Peyer's patch (tissue), 4 donors: ENCODE results near the gene PCDHGC3. TPM values are rescaled to one million over a fixed set of nuclear protein-coding genes. Genes with fewer than 3 reads are reported as not detected.

ENCODE experiments used
- DNase-seq, 3 donors: peaks; one replicate each; pipeline ENCODE4 v3.0.0-alpha.2; 2017 to 2019
- H3K27ac ChIP-seq, 4 donors: fragments of 200-600 bp; sonication (generic); one replicate each; pipeline ENCODE4 v1.5.1; 2016 to 2019
- H3K27me3 ChIP-seq, 2 donors: fragments of 200-600 bp; sonication (generic); one replicate each; pipeline ENCODE4 v1.5.1; 2019
- H3K36me3 ChIP-seq, 3 donors: fragments of 200-600 bp; sonication (generic); one replicate each; pipeline ENCODE4 v1.5.1; 2016 to 2019
- H3K4me1 ChIP-seq, 4 donors: fragments of 200-600 bp; sonication (generic); one replicate each; pipeline ENCODE4 v1.5.1; 2016 to 2019
- H3K4me3 ChIP-seq, 4 donors: fragments of 200-600 bp; sonication (generic); 1 replicate in 3 of 4; 2 replicates in 1 of 4; pipeline ENCODE4 v1.5.1; 2016 to 2019; ENCODE audit warnings: mild to moderate bottlenecking in 1 of 4
- H3K9me3 ChIP-seq, 4 donors: fragments of 200-600 bp; sonication (generic); one replicate each; pipeline ENCODE4 v1.5.1; 2016 to 2019; ENCODE audit warnings: mild to moderate bottlenecking in 1 of 4
- CTCF ChIP-seq, 6 experiments: fragments of 450-650 bp in 4 of 6; fragments of 200-600 bp in 2 of 6; sonication (generic) in 1 of 6; IDR thresholded peaks; one replicate each; pipeline ENCODE4 v1.5.1; 2017 to 2019; ENCODE audit warnings: antibody characterized with exemption in 6 of 6, mild to moderate bottlenecking in 3 of 6, moderate library complexity in 1 of 6
- POLR2A ChIP-seq, 2 donors: fragments of 450-650 bp; IDR thresholded peaks; one replicate each; pipeline ENCODE4 v1.5.1; 2017; ENCODE audit warnings: antibody characterized with exemption in 2 of 2, mild to moderate bottlenecking in 2 of 2, moderate library complexity in 2 of 2
- total RNA-seq, 4 donors: library from RNA; depleted of rRNA; stranded (reverse); fragments of >200 nt; gene quantifications; one replicate each; pipeline ENCODE4 v1.1.0, GENCODE V29; 2016

Gene PCDHGC3
- total RNA-seq, 4 donors from 2014 or later = 10.2 to 29.7 (median 16.7) TPM

DNA sequence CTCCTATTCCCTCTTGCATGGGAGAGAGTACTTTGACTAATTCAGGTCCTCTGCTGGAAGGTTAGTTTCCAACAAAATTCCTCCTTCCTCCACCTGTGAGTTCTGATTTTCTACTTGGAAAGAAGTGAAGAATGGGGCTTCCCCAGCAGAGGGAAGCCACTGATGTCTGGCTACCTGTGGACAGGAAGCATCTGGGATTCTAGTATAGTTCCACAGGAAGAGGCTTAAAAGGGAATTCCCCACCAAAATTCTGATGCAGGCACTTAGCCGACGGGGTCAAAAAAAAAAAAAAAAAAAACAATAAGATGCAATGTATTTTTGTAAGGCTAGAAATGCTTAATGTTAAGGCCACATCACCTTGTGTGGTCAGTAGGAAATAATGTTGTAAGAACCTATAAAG, 46.5 kb downstream of the PCDHGC3 start:
- no peak for DNase-seq
- no peak for TF ChIP-seq POLR2A (IDR thresholded peaks at IDR 0.05)
- no peak for TF ChIP-seq CTCF (IDR thresholded peaks at IDR 0.05)
- Histone ChIP-seq H3K4me3 (no peak overlapping the region), H3K27ac (peak overlapping the region in 1 of 4 donors; percentile 50), H3K36me3 (peaks cover 0 to 59% (median 0%) of the 10 kb centered on the region in 3 donors), H3K9me3 (no peaks in the 10 kb centered on the region), H3K27me3 (no peaks in the 10 kb centered on the region), H3K4me1 (peaks cover 0 to 45% (median 2%) of the 10 kb centered on the region in 4 donors)

DNA sequence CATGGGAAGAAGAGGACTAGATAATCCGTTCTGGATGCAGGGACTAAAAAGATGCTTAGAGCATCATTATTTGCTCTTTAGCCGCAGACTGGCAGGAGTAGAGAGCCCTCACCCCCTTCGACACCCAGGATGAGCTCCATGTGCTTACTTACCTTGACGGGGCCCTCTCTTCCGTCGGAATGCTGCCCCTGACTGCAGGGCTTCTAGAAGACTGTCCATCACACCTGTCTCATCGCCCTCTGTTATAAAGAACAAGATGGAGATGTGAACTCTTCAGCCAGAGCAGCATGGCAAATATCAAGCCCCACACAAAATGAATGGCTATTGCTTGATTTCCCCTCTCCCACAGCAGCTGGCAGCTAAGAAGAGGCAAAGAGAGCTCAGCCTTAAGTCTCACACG, 48.2 kb downstream of the PCDHGC3 start:
- Histone ChIP-seq H3K4me1 (peaks cover 0 to 39% (median 2%) of the 10 kb centered on the region in 4 donors), H3K27me3 (no peaks in the 10 kb centered on the region), H3K9me3 (no peaks in the 10 kb centered on the region), H3K36me3 (peaks cover 0 to 61% (median 0%) of the 10 kb centered on the region in 3 donors), H3K4me3 (no peak overlapping the region), H3K27ac (peak overlapping the region in 1 of 4 donors; percentile 23)
- no peak for DNase-seq
- TF ChIP-seq POLR2A (IDR thresholded peaks at IDR 0.05) = no peak

DNA sequence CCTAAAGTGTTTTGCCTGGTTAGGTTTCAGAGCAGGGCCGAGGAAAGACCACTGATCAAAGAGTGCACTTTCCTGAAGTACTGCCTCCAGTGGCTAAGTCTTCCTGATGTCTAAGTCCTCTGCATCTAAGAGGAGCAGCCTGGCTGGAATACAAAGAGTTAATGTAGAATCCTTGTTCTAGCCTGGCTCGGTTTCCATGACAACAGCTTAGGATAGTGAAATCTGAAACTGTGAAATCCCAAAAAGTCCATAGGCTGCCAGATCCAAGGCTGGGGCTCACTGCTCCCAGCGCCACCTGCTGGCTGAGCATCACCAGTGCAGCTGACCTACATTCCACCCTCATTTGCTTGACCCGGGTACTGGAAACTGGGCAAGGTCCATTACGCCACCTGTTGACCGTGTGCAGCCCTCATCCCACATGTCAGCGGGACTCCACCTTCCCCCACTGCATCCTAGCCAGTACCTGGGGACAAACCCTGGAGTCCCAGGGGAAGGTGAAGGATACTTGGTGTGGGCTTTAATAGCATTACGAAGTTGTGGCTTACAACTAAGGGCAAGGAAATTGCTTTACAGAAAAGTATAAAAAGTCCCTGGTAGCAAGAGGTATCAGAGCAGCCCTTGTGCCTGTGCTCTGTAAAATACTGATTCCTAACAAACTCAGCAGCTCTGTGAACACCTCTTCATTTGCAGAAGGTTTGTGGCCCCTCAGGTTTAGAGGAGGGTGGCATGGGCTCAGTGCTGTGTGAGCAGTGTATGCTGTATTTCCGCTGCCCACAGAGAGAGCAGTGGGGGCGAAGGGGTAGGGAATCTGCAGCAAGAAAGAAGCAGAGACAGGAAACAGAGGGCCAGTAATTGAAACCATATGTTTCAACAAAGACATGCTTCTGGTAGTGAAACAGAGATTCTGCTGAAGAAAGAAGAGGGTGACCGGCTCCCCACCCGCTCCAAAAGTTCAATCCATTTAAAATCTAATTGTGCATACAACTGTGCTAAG, 49.1 kb downstream of the PCDHGC3 start:
- DNase-seq = peak; percentile 66 to 90 (median 84)
- H3K27ac ChIP-seq = peak overlapping the region in 3 of 4 donors; percentile 4 to 53 (median 51)
- H3K4me1 ChIP-seq = peaks cover 0 to 37% (median 2%) of the 10 kb centered on the region in 4 donors
- peaks cover 0 to 62% (median 0%) of the 10 kb centered on the region in 3 donors for H3K36me3 ChIP-seq
- no peak overlapping the region for H3K4me3 ChIP-seq
- TF ChIP-seq POLR2A (IDR thresholded peaks at IDR 0.05) (no peak), CTCF (IDR thresholded peaks at IDR 0.05) (peak; percentile 97 to 99 (median 97))
- no peaks in the 10 kb centered on the region for H3K27me3 ChIP-seq
- no peaks in the 10 kb centered on the region for H3K9me3 ChIP-seq

- Histone ChIP-seq H3K27me3 (no peaks in the 10 kb centered on the region), H3K4me3 (no peak overlapping the region), H3K9me3 (no peaks in the 10 kb centered on the region), H3K27ac (peak overlapping the region in 3 of 4 donors; percentile 4 to 53 (median 51)), H3K4me1 (peaks cover 0 to 37% (median 2%) of the 10 kb centered on the region in 4 donors), H3K36me3 (peaks cover 0 to 61% (median 0%) of the 10 kb centered on the region in 3 donors)
- no peak for TF ChIP-seq CTCF (IDR thresholded peaks at IDR 0.05)
- DNase-seq = no peak
Observed at GRCh38 chr5:141525653-141526052, 49.9 kb downstream of the PCDHGC3 start.

DNA sequence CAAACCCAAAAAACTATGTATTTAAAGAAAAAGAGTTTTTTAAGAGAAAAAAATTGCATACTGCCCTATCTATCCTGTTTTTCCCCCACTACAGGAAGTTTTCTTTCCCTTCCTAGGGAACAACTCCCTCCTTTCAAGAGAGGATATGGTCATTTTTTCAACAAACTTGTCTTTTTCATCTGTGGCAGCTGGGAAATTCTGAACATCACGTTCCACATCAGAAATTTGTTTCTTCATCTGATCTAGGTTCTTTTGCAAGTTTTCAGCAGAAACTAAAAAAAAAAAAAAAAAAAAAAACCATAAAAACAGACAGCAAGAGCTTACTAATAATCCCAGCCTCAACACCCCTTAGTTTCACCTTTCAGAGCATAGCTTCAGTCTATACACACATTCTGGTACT, 51.7 kb downstream of the PCDHGC3 start:
- H3K27ac ChIP-seq = peak overlapping the region in 1 of 4 donors; percentile 16
- peaks cover 0 to 68% (median 0%) of the 10 kb centered on the region in 3 donors for H3K36me3 ChIP-seq

More for the DNA sequence above, 51.7 kb downstream of the PCDHGC3 start:
- no peak overlapping the region for H3K4me3 ChIP-seq
- peaks cover 0 to 26% (median 2%) of the 10 kb centered on the region in 4 donors for H3K4me1 ChIP-seq
- no peak for DNase-seq
- no peaks in the 10 kb centered on the region for H3K9me3 ChIP-seq
- H3K27me3 ChIP-seq = no peaks in the 10 kb centered on the region
- no peak for TF ChIP-seq POLR2A (IDR thresholded peaks at IDR 0.05)
- no peak for TF ChIP-seq CTCF (IDR thresholded peaks at IDR 0.05)

Other genes with a start within 250 kb of the PCDHGC3 start
- under 1 TPM in 2 of 4 donors, not detected in 2; 0.27 to 0.35 TPM for gene PCDHB15, start 230.6 kb upstream of the PCDHGC3 start, total RNA-seq
- gene SLC25A2, start 171.9 kb upstream of the PCDHGC3 start, total RNA-seq = 1 to 10 TPM; 1.1 to 4.1 (median 2.9) TPM
- gene TAF7, start 155.2 kb upstream of the PCDHGC3 start, total RNA-seq = 10 to 100 TPM; 42.2 to 80.0 (median 47.5) TPM
- 1 to 10 TPM in 1 of 4 donors, not detected in 3; 1.7 TPM for gene PCDHGA1, start 145.5 kb upstream of the PCDHGC3 start, total RNA-seq
- 1 to 10 TPM in 2 of 4 donors, under 1 TPM in 1, not detected in 1; 0.57 to 1.7 (median 1.1) TPM for gene PCDHGA2, start 137.2 kb upstream of the PCDHGC3 start, total RNA-seq
- gene PCDHGA3, start 132.1 kb upstream of the PCDHGC3 start, total RNA-seq = 1 to 10 TPM in 1 of 4 donors, under 1 TPM in 2, not detected in 1; 0.40 to 1.7 (median 0.76) TPM
- under 1 TPM in 3 of 4 donors, not detected in 1; 0.27 to 0.53 (median 0.47) TPM for gene PCDHGB1, start 125.9 kb upstream of the PCDHGC3 start, total RNA-seq
- gene PCDHGA4, start 120.9 kb upstream of the PCDHGC3 start, total RNA-seq = 1 to 10 TPM in 2 of 4 donors, under 1 TPM in 2; 0.27 to 3.3 (median 0.81) TPM
- gene PCDHGB2, start 116.0 kb upstream of the PCDHGC3 start, total RNA-seq = 1 to 10 TPM; 1.2 to 5.8 (median 1.6) TPM
- gene PCDHGA5, start 111.8 kb upstream of the PCDHGC3 start, total RNA-seq = 10 to 100 TPM in 1 of 4 donors, 1 to 10 TPM in 2, under 1 TPM in 1; 0.94 to 10.7 (median 1.7) TPM
- 1 to 10 TPM; 1.6 to 5.0 (median 2.0) TPM for gene PCDHGB3, start 105.7 kb upstream of the PCDHGC3 start, total RNA-seq
- 1 to 10 TPM in 2 of 4 donors, under 1 TPM in 2; 0.70 to 4.1 (median 1.0) TPM for gene PCDHGA6, start 102.1 kb upstream of the PCDHGC3 start, total RNA-seq
- 1 to 10 TPM in 2 of 4 donors, under 1 TPM in 2; 0.35 to 2.5 (median 0.95) TPM for gene PCDHGA7, start 93.2 kb upstream of the PCDHGC3 start, total RNA-seq
- 1 to 10 TPM; 1.1 to 3.3 (median 1.9) TPM for gene PCDHGB4, start 88.3 kb upstream of the PCDHGC3 start, total RNA-seq
- gene PCDHGA8, start 83.3 kb upstream of the PCDHGC3 start, total RNA-seq = 1 to 10 TPM in 2 of 4 donors, under 1 TPM in 2; 0.35 to 2.5 (median 1.1) TPM
- 1 to 10 TPM; 2.3 to 9.1 (median 2.9) TPM for gene PCDHGB5, start 78.0 kb upstream of the PCDHGC3 start, total RNA-seq
- 10 to 100 TPM in 1 of 4 donors, 1 to 10 TPM in 3; 1.9 to 17.3 (median 4.0) TPM for gene PCDHGA9, start 73.2 kb upstream of the PCDHGC3 start, total RNA-seq
- 1 to 10 TPM; 1.1 to 7.4 (median 3.3) TPM for gene PCDHGB6, start 67.9 kb upstream of the PCDHGC3 start, total RNA-seq
- gene PCDHGA10, start 63.0 kb upstream of the PCDHGC3 start, total RNA-seq = 1 to 10 TPM; 3.2 to 7.7 (median 4.2) TPM
- 1 to 10 TPM; 4.0 to 5.8 (median 4.3) TPM for gene PCDHGB7, start 58.3 kb upstream of the PCDHGC3 start, total RNA-seq
- gene PCDHGA11, start 54.9 kb upstream of the PCDHGC3 start, total RNA-seq = 1 to 10 TPM; 1.1 to 5.0 (median 2.4) TPM
- 10 to 100 TPM in 1 of 4 donors, 1 to 10 TPM in 3; 1.4 to 12.4 (median 4.7) TPM for gene PCDHGA12, start 45.5 kb upstream of the PCDHGC3 start, total RNA-seq
- 10 to 100 TPM in 1 of 4 donors, 1 to 10 TPM in 3; 1.7 to 11.3 (median 5.3) TPM for gene PCDHGC4, start 9.1 kb downstream of the PCDHGC3 start, total RNA-seq
- 1 to 10 TPM in 1 of 4 donors, under 1 TPM in 2, not detected in 1; 0.67 to 1.4 (median 0.95) TPM for gene PCDHGC5, start 13.1 kb downstream of the PCDHGC3 start, total RNA-seq
- gene DIAPH1, start 143.0 kb downstream of the PCDHGC3 start, total RNA-seq = 100 to 1,000 TPM in 2 of 4 donors, 10 to 100 TPM in 2; 98.2 to 115 (median 102) TPM
- gene HDAC3, start 160.9 kb downstream of the PCDHGC3 start, total RNA-seq = 10 to 100 TPM; 31.2 to 55.6 (median 47.9) TPM
- 10 to 100 TPM in 3 of 4 donors, 1 to 10 TPM in 1; 8.0 to 13.2 (median 10.6) TPM for gene RELL2, start 161.0 kb downstream of the PCDHGC3 start, total RNA-seq
- 100 to 1,000 TPM in 1 of 4 donors, 10 to 100 TPM in 3; 19.8 to 116 (median 45.7) TPM for gene FCHSD1, start 175.5 kb downstream of the PCDHGC3 start, total RNA-seq
- 10 to 100 TPM in 2 of 4 donors, 1 to 10 TPM in 2; 1.1 to 13.2 (median 9.7) TPM for gene ARAP3, start 206.3 kb downstream of the PCDHGC3 start, total RNA-seq